ENCODE data around the gene RIOX2.
"Not testable (repeated sequence)": the region's sequence is repeated elsewhere in the genome, so short reads cannot be mapped to it uniquely, and the experiment has no call there.

RIOX2 gene

DNA sequence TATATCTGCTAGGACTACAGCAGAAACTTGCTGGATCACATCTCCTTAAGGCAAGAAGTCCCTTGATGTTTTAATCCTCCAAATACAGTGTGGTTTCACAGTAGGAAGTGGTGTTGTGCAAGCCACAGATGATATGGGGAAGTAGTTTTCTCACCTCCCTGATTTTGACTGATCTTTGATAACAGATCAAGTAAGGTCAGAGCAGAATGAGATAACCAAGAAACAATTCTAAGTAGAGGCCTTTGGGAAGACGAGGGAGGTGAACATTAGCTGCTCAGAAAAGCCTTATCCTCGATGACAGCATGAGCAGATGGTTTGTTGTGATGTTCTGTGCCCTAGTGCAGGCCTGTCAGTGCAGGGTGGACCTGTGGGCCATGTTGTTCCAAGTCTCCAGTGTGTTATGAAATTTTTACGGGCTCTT lies 61.3 kb downstream of the RIOX2 start:
- H3K79me2 ChIP-seq (ENCODE audit: insufficient read depth, low read depth), result no peaks in the 10 kb centered on the region
- H4K20me1 ChIP-seq (ENCODE audit: insufficient read depth), result no peaks in the 10 kb centered on the region
- H3K4me2 ChIP-seq, result peak overlapping the region; percentile 17; the same call in 1 of the 2 replicates
- peaks cover 6% of the 10 kb centered on the region for H3K4me1 ChIP-seq (ENCODE audit: low read depth, poor library complexity, severe bottlenecking)
- TF ChIP-seq, protein P1, sequence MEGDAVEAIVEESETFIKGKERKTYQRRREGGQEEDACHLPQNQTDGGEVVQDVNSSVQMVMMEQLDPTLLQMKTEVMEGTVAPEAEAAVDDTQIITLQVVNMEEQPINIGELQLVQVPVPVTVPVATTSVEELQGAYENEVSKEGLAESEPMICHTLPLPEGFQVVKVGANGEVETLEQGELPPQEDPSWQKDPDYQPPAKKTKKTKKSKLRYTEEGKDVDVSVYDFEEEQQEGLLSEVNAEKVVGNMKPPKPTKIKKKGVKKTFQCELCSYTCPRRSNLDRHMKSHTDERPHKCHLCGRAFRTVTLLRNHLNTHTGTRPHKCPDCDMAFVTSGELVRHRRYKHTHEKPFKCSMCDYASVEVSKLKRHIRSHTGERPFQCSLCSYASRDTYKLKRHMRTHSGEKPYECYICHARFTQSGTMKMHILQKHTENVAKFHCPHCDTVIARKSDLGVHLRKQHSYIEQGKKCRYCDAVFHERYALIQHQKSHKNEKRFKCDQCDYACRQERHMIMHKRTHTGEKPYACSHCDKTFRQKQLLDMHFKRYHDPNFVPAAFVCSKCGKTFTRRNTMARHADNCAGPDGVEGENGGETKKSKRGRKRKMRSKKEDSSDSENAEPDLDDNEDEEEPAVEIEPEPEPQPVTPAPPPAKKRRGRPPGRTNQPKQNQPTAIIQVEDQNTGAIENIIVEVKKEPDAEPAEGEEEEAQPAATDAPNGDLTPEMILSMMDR (conservative IDR thresholded peaks at IDR 0.05; ENCODE audit: low read depth, low read length), result no peak
- 0 out of 2 replicates have a peak, but pooled peaks cover 1% of the 10 kb centered on the region for H3K36me3 ChIP-seq (ENCODE audit: insufficient read depth)
- peak overlapping the region; percentile 37 for H3K9ac ChIP-seq
- no peaks in the 10 kb centered on the region for H3K27me3 ChIP-seq (ENCODE audit: insufficient read depth, low read depth)
- peak overlapping the region; percentile 71 for H3K27ac ChIP-seq
- no peak overlapping the region for H3K4me3 ChIP-seq (IDR thresholded peaks at IDR 0.05; ENCODE audit: insufficient read depth, low read depth, low read length)
- H2AFZ ChIP-seq (ENCODE audit: low read depth), result peak overlapping the region; percentile 27; the same call in 1 of the 2 replicates

DNA sequence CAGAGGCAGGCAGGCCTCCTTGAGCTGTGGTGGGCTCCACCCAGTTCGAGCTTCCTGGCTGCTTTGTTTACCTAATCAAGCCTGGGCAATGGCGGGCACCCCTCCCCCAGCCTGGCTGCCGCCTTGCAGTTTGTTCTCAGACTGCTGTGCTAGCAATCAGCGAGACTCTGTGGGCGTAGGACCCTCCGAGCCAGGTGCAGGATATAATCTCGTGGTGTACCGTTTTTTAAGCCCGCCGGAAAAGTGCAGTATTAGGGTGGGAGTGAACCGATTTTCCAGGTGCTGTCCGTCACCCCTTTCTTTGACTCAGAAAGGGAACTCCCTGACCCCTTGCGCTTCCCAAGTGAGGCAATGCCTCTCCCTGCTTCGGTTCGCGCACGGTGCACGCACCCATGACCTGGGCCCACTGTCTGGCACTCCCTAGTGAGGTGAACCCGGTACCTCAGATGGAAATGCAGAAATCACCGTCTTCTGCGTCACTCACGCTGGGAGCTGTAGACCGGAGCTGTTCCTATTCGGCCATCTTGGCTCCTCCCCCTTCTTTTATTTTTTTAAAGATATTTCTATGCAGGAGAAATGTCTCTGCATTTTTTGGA lies 61.9 kb downstream of the RIOX2 start:
- H3K4me1 ChIP-seq (ENCODE audit: low read depth, poor library complexity, severe bottlenecking); H3K4me3 ChIP-seq (IDR thresholded peaks at IDR 0.05; ENCODE audit: insufficient read depth, low read depth, low read length); H3K36me3 ChIP-seq (ENCODE audit: insufficient read depth); H3K79me2 ChIP-seq (ENCODE audit: insufficient read depth, low read depth); H4K20me1 ChIP-seq (ENCODE audit: insufficient read depth); H3K27me3 ChIP-seq (ENCODE audit: insufficient read depth, low read depth); H3K4me2 ChIP-seq: not testable (repeated sequence)
- Histone ChIP-seq H3K9ac (peak overlapping the region; percentile 37; the same call in 1 of the 2 replicates), H3K27ac (peak overlapping the region; percentile 71), H2AFZ (ENCODE audit: low read depth) (peak overlapping the region; percentile 27; the same call in 1 of the 2 replicates)

DNA sequence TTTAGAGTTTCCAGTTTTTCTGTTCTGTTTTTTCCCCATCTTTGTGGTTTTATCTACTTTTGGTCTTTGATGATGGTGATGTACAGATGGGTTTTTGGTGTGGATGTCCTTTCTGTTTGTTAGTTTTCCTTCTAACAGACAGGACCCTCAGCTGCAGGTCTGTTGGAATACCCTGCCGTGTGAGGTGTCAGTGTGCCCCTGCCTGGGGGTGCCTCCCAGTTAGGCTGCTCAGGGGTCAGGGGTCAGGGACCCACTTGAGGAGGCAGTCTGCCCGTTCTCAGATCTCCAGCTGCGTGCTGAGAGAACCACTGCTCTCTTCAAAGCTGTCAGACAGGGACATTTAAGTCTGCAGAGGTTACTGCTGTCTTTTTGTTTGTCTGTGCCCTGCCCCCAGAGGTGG lies 62.4 kb downstream of the RIOX2 start:
- not testable (repeated sequence) for H4K20me1 ChIP-seq (ENCODE audit: insufficient read depth); H3K4me2 ChIP-seq; H3K9ac ChIP-seq; H3K27me3 ChIP-seq (ENCODE audit: insufficient read depth, low read depth); H3K4me1 ChIP-seq (ENCODE audit: low read depth, poor library complexity, severe bottlenecking); H2AFZ ChIP-seq (ENCODE audit: low read depth); H3K36me3 ChIP-seq (ENCODE audit: insufficient read depth); H3K27ac ChIP-seq; H3K79me2 ChIP-seq (ENCODE audit: insufficient read depth, low read depth); H3K4me3 ChIP-seq (IDR thresholded peaks at IDR 0.05; ENCODE audit: insufficient read depth, low read depth, low read length)

DNA sequence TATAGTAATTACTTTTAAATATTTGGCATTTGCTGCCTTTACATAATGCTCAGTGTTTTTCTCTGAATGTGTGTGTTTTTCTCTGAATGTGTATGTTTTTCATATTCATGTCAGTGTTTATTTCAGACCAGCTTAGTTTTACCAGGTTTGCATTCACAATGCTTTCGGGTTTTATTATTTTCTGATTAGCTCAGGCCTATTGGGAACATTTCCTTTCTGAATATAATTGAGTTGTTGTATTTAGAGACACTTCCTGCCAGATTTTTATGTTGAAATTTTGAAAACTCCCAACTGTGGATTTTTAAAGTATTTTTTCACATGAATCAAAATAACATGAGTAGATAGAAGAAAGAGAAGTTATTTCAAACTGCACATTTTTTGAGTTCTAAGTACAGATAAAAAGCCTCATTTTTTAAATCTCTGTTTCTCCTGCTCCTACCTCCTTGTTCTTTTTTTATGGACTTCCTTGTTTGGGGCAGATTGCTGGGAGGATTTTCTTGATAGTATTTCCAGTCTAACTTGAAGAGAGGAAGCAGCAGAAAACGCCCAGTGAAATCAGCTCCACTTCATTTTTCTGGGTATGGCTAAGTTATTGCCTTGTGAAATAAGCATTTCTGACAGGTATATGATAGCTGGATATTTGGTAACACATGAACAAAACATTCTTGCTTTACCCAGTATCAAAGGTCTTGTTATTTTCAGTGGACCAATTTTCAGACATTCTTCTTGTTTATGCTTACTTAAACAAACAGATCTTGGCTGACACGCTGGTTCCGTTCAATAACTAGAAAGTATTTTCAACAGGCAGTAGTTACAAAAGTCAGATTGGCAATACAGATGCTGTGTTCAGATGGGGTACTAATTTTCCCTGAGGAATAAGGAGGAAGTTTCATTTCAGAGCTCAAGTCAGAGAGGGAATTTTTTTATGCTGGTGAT lies 70.7 kb downstream of the RIOX2 start:
- Histone ChIP-seq H3K4me2 (no peak overlapping the region), H3K27me3 (ENCODE audit: insufficient read depth, low read depth) (no peaks in the 10 kb centered on the region), H3K4me3 (IDR thresholded peaks at IDR 0.05; ENCODE audit: insufficient read depth, low read depth, low read length) (no peak overlapping the region), H4K20me1 (ENCODE audit: insufficient read depth) (no peaks in the 10 kb centered on the region), H3K27ac (no peak overlapping the region), H3K4me1 (ENCODE audit: low read depth, poor library complexity, severe bottlenecking) (no peaks in the 10 kb centered on the region), H3K36me3 (ENCODE audit: insufficient read depth) (no peaks in the 10 kb centered on the region), H3K79me2 (ENCODE audit: insufficient read depth, low read depth) (no peaks in the 10 kb centered on the region), H3K9ac (no peak overlapping the region), H2AFZ (ENCODE audit: low read depth) (no peak overlapping the region)
- TF ChIP-seq, protein P1 (conservative IDR thresholded peaks at IDR 0.05; ENCODE audit: low read depth, low read length), result no peak

DNA sequence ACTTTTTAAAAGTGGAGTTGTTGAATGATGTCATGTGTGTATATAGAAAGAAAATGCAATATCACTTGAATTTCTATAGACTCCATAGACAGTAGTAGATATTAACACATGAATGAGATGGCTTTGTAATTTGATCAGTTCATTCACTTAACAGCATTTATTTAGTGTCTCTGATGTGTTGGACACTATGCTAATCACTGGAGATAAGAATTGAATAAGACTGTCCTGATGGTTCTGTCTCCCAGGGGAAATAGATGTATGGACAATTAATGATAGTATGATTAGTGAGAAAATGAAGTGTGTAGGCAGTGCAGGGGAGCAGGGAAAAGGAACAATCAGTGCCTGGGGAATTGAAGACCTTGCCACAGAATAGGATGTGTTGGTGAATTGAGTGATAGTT lies 72.9 kb downstream of the RIOX2 start:
- TF ChIP-seq, protein P1 (conservative IDR thresholded peaks at IDR 0.05; ENCODE audit: low read depth, low read length), result no peak
- no peak overlapping the region for H3K4me3 ChIP-seq (IDR thresholded peaks at IDR 0.05; ENCODE audit: insufficient read depth, low read depth, low read length)

More for the DNA sequence above, 72.9 kb downstream of the RIOX2 start:
- no peaks in the 10 kb centered on the region for H3K4me1 ChIP-seq (ENCODE audit: low read depth, poor library complexity, severe bottlenecking)
- H3K27ac ChIP-seq, result no peak overlapping the region
- no peaks in the 10 kb centered on the region for H3K27me3 ChIP-seq (ENCODE audit: insufficient read depth, low read depth)
- H4K20me1 ChIP-seq (ENCODE audit: insufficient read depth), result no peaks in the 10 kb centered on the region
- H3K79me2 ChIP-seq (ENCODE audit: insufficient read depth, low read depth), result no peaks in the 10 kb centered on the region
- H3K4me2 ChIP-seq, result no peak overlapping the region
- H3K36me3 ChIP-seq (ENCODE audit: insufficient read depth), result no peaks in the 10 kb centered on the region
- no peak overlapping the region for H3K9ac ChIP-seq
- no peak overlapping the region for H2AFZ ChIP-seq (ENCODE audit: low read depth)
